Measurements from ENCODE around the gene LRP5. TPM values are rescaled to one million over a fixed set of nuclear protein-coding genes. Genes with fewer than 3 reads are reported as not detected.

The LRP5 gene
- polyA plus RNA-seq, 1 donor (not counting 4 experiments of a cell fraction or from before 2014, with no cell fraction given), result 6.6 TPM

GRCh38 chr11:68354148-68354872 lies 41.9 kb downstream of the LRP5 start:
- Histone ChIP-seq H3K9me3 (ENCODE audit: control insufficient read depth, low read depth, low read length) (no peaks in the 10 kb centered on the region), H2AFZ (ENCODE audit: control insufficient read depth, low read length) (peak overlapping the region; percentile 74), H3K9me1 (ENCODE audit: control insufficient read depth, extremely low read depth, insufficient read depth, low read length) (peaks cover 2% of the 10 kb centered on the region), H3K4me3 (ENCODE audit: control insufficient read depth in 2 of 3, extremely low read depth in 1 of 3, insufficient read depth in 2 of 3, low read depth in 1 of 3, low read length in 3 of 3) (peak overlapping the region in 1 of 3 experiments; percentile 36), H3K4me1 (ENCODE audit: control insufficient read depth, extremely low read depth, insufficient read depth, low read length) (peaks cover 18% of the 10 kb centered on the region), H3K27me3 (ENCODE audit: control insufficient read depth, extremely low read depth, insufficient read depth, low read length) (no peaks in the 10 kb centered on the region), H3K9ac (ENCODE audit: control insufficient read depth, extremely low read depth, insufficient read depth, low read length) (peak overlapping the region; percentile 34), H3K27ac (ENCODE audit: control insufficient read depth, insufficient read depth, low read length) (peak overlapping the region; percentile 50), H3K36me3 (ENCODE audit: control insufficient read depth in 2 of 2, extremely low read depth in 1 of 2, insufficient read depth in 2 of 2, low read length in 2 of 2) (peaks cover 6 to 7% of the 10 kb centered on the region in 2 experiments), H4K20me1 (ENCODE audit: control insufficient read depth, extremely low read depth, insufficient read depth, low read length) (no peaks in the 10 kb centered on the region), H3K4me2 (ENCODE audit: control insufficient read depth, extremely low read depth, insufficient read depth, low read depth, low read length) (peak overlapping the region; percentile 73), H3K79me2 (ENCODE audit: control insufficient read depth, insufficient read depth, low read length) (peaks cover 8% of the 10 kb centered on the region)
- FAIRE-seq (peak; percentile 93), DNase-seq (ENCODE audit: low read depth, low spot score) (peak; percentile 41)
- dilution Hi-C loops (cut with MboI; ENCODE audit: extremely low pct_ligation_motif_present, low sequenced_read_pairs), result no loop called here
- TF ChIP-seq EZH2 (IDR thresholded peaks at IDR 0.05; ENCODE audit: low read length) (no peak), CTCF (optimal IDR thresholded peaks at IDR 0.05 in 1 of 3, IDR thresholded peaks at IDR 0.05 in 1 of 3, conservative IDR thresholded peaks at IDR 0.05 in 1 of 3; ENCODE audit: extremely low read depth in 1 of 3, insufficient read depth in 2 of 3, low read length in 3 of 3) (no peak)

- H3K9me1 ChIP-seq (ENCODE audit: control insufficient read depth, extremely low read depth, insufficient read depth, low read length), result peaks cover 2% of the 10 kb centered on the region
- TF ChIP-seq EZH2 (IDR thresholded peaks at IDR 0.05; ENCODE audit: low read length) (no peak), CTCF (optimal IDR thresholded peaks at IDR 0.05 in 1 of 3, IDR thresholded peaks at IDR 0.05 in 1 of 3, conservative IDR thresholded peaks at IDR 0.05 in 1 of 3; ENCODE audit: extremely low read depth in 1 of 3, insufficient read depth in 2 of 3, low read length in 3 of 3) (no peak)
- FAIRE-seq, result no peak
- no peaks in the 10 kb centered on the region for H3K9me3 ChIP-seq (ENCODE audit: control insufficient read depth, low read depth, low read length)
- peaks cover 6 to 11% of the 10 kb centered on the region in 2 experiments for H3K36me3 ChIP-seq (ENCODE audit: control insufficient read depth in 2 of 2, extremely low read depth in 1 of 2, insufficient read depth in 2 of 2, low read length in 2 of 2)
- H3K4me3 ChIP-seq (ENCODE audit: control insufficient read depth in 2 of 3, extremely low read depth in 1 of 3, insufficient read depth in 2 of 3, low read depth in 1 of 3, low read length in 3 of 3), result no peak overlapping the region
- no peak overlapping the region for H2AFZ ChIP-seq (ENCODE audit: control insufficient read depth, low read length)
- dilution Hi-C loops (cut with MboI; ENCODE audit: extremely low pct_ligation_motif_present, low sequenced_read_pairs), result no loop called here
- peaks cover 8% of the 10 kb centered on the region for H3K79me2 ChIP-seq (ENCODE audit: control insufficient read depth, insufficient read depth, low read length)
- no peaks in the 10 kb centered on the region for H3K27me3 ChIP-seq (ENCODE audit: control insufficient read depth, extremely low read depth, insufficient read depth, low read length)
- H3K4me2 ChIP-seq (ENCODE audit: control insufficient read depth, extremely low read depth, insufficient read depth, low read depth, low read length), result no peak overlapping the region
- H3K4me1 ChIP-seq (ENCODE audit: control insufficient read depth, extremely low read depth, insufficient read depth, low read length), result peaks cover 18% of the 10 kb centered on the region
- H4K20me1 ChIP-seq (ENCODE audit: control insufficient read depth, extremely low read depth, insufficient read depth, low read length), result no peaks in the 10 kb centered on the region
- no peak overlapping the region for H3K9ac ChIP-seq (ENCODE audit: control insufficient read depth, extremely low read depth, insufficient read depth, low read length)
- no peak overlapping the region for H3K27ac ChIP-seq (ENCODE audit: control insufficient read depth, insufficient read depth, low read length)
- DNase-seq (ENCODE audit: low read depth, low spot score), result no peak
Observed at GRCh38 chr11:68355471-68355870, 43.1 kb downstream of the LRP5 start.

Data from keratinocyte (primary cell).